ENCODE measurements around the gene MKKS. TPM values are rescaled to one million over a fixed set of nuclear protein-coding genes. Genes with fewer than 3 reads are reported as not detected.

MKKS gene
- total RNA-seq, 4 donors from 2014 or later: 4.7 to 15.4 (median 12.9) TPM

GRCh38 chr20:10466855-10467254, 32.8 kb upstream of the MKKS start:
- DNase-seq: no peak
- Histone ChIP-seq H3K4me1 (peaks cover 0 to 44% (median 12%) of the 10 kb centered on the region in 3 donors), H3K36me3 (peaks cover 0 to 8% (median 0%) of the 10 kb centered on the region in 3 donors), H3K4me3 (no peak overlapping the region), H3K27me3 (no peaks in the 10 kb centered on the region), H3K9me3 (peaks cover 0 to 4% (median 0%) of the 10 kb centered on the region in 3 donors), H3K27ac (peak overlapping the region in 3 of 4 donors; percentile 22 to 48 (median 38))
- intact Hi-C loops (cut with DNase I): no loop called here
- TF ChIP-seq, protein P1, sequence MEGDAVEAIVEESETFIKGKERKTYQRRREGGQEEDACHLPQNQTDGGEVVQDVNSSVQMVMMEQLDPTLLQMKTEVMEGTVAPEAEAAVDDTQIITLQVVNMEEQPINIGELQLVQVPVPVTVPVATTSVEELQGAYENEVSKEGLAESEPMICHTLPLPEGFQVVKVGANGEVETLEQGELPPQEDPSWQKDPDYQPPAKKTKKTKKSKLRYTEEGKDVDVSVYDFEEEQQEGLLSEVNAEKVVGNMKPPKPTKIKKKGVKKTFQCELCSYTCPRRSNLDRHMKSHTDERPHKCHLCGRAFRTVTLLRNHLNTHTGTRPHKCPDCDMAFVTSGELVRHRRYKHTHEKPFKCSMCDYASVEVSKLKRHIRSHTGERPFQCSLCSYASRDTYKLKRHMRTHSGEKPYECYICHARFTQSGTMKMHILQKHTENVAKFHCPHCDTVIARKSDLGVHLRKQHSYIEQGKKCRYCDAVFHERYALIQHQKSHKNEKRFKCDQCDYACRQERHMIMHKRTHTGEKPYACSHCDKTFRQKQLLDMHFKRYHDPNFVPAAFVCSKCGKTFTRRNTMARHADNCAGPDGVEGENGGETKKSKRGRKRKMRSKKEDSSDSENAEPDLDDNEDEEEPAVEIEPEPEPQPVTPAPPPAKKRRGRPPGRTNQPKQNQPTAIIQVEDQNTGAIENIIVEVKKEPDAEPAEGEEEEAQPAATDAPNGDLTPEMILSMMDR (IDR thresholded peaks at IDR 0.05): no peak
- no peak for TF ChIP-seq POLR2A (IDR thresholded peaks at IDR 0.05)
- 52% methylated on average over 3 of the region's 3 CpGs for WGBS, 2 donors

GRCh38 chr20:10466325-10466724, 32.3 kb upstream of the MKKS start:
- Histone ChIP-seq H3K4me1 (peaks cover 0 to 44% (median 12%) of the 10 kb centered on the region in 3 donors), H3K27me3 (no peaks in the 10 kb centered on the region), H3K9me3 (peaks cover 0 to 4% (median 0%) of the 10 kb centered on the region in 3 donors), H3K27ac (peak overlapping the region in 3 of 4 donors; percentile 9 to 48 (median 22)), H3K36me3 (peaks cover 0 to 9% (median 0%) of the 10 kb centered on the region in 3 donors), H3K4me3 (peak overlapping the region in 1 of 4 donors; percentile 13)
- DNase-seq: no peak
- WGBS, 2 donors: 36% methylated on average over 3 to 4 of the region's 4 CpGs
- no peak for TF ChIP-seq POLR2A (IDR thresholded peaks at IDR 0.05)
- TF ChIP-seq, protein P1 (IDR thresholded peaks at IDR 0.05): no peak
- intact Hi-C loops (cut with DNase I): no loop called here

GRCh38 chr20:10465135-10465534, 31.1 kb upstream of the MKKS start:
- intact Hi-C loops (cut with DNase I): no loop called here
- peaks cover 0 to 4% (median 0%) of the 10 kb centered on the region in 3 donors for H3K9me3 ChIP-seq
- DNase-seq: no peak
- peaks cover 0 to 40% (median 11%) of the 10 kb centered on the region in 3 donors for H3K4me1 ChIP-seq
- 84 to 91% methylated on average over 3 of the region's 3 CpGs for WGBS, 2 donors
- TF ChIP-seq, protein P1 (IDR thresholded peaks at IDR 0.05): no peak
- TF ChIP-seq POLR2A (IDR thresholded peaks at IDR 0.05): no peak
- H3K4me3 ChIP-seq: no peak overlapping the region
- peaks cover 0 to 10% (median 0%) of the 10 kb centered on the region in 3 donors for H3K36me3 ChIP-seq
- no peaks in the 10 kb centered on the region for H3K27me3 ChIP-seq
- no peak overlapping the region for H3K27ac ChIP-seq

DNA sequence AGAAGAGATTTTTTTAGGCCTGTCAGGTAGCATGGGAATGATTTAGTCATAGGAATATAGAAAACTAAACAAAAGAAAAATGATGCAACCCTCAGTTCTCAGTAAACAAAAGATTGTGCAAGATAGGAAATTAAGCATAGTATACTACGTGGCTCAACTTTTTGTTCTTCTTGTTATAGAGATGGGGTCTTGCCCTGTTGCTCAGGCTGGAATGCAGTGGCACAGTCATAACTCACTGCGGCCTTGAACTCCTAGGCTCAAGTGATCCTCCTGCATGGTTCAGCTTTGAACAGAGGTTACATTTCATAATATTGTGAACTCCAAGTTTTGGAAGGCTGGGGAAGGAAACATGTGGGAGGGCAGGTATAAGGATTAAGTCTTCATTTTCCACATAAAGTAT, 29.6 kb upstream of the MKKS start:
- H3K27ac ChIP-seq: no peak overlapping the region
- intact Hi-C loops (cut with DNase I): no loop called here
- peaks cover 0 to 26% (median 6%) of the 10 kb centered on the region in 3 donors for H3K4me1 ChIP-seq
- DNase-seq: no peak
- H3K27me3 ChIP-seq: no peaks in the 10 kb centered on the region
- TF ChIP-seq POLR2A (IDR thresholded peaks at IDR 0.05): no peak
- TF ChIP-seq, protein P1 (IDR thresholded peaks at IDR 0.05): no peak
- 54 to 69% methylated on average over 2 of the region's 2 CpGs for WGBS, 2 donors
- peaks cover 0 to 19% (median 0%) of the 10 kb centered on the region in 3 donors for H3K36me3 ChIP-seq
- H3K4me3 ChIP-seq: no peak overlapping the region
- H3K9me3 ChIP-seq: peaks cover 0 to 4% (median 0%) of the 10 kb centered on the region in 3 donors

GRCh38 chr20:10462516-10462915, 28.5 kb upstream of the MKKS start:
- Histone ChIP-seq H3K36me3 (peaks cover 0 to 31% (median 0%) of the 10 kb centered on the region in 3 donors), H3K27me3 (no peaks in the 10 kb centered on the region), H3K9me3 (peaks cover 0 to 4% (median 2%) of the 10 kb centered on the region in 3 donors), H3K4me1 (peaks cover 0 to 15% (median 6%) of the 10 kb centered on the region in 3 donors), H3K4me3 (no peak overlapping the region), H3K27ac (no peak overlapping the region)
- no peak for DNase-seq
- intact Hi-C loops (cut with DNase I): no loop called here
- TF ChIP-seq POLR2A (IDR thresholded peaks at IDR 0.05): no peak
- TF ChIP-seq, protein P1 (IDR thresholded peaks at IDR 0.05): no peak
